Testis (tissue), 2 donors: ENCODE results near the gene PFN3.

ENCODE experiments used
- CTCF ChIP-seq, 3 experiments: fragments of 450-650 bp in 2 of 3; fragments of 200-600 bp in 1 of 3; sonication (generic) in 1 of 3; IDR thresholded peaks; one replicate each; pipeline ENCODE4 v1.5.1; 2016 to 2019; ENCODE audit warnings: antibody characterized with exemption in 3 of 3, mild to moderate bottlenecking in 2 of 3, moderate library complexity in 1 of 3
- POLR2A ChIP-seq: fragments of 450-650 bp; IDR thresholded peaks from one replicate; pipeline ENCODE4 v1.6.1; 2017; ENCODE audit warnings: antibody characterized with exemption, mild to moderate bottlenecking, moderate library complexity

- TF ChIP-seq POLR2A = no peak
- TF ChIP-seq CTCF (IDR thresholded peaks at IDR 0.05) = no peak
Observed at GRCh38 chr5:177367981-177368868, 32.2 kb downstream of the PFN3 start.
